Progenitor cell of endocrine pancreas (in vitro differentiated cells): ENCODE data around the gene RNF11. TPM values are rescaled to one million over a fixed set of nuclear protein-coding genes. Genes with fewer than 3 reads are reported as not detected.

Source experiments
- DNase-seq: peaks from one replicate; pipeline ENCODE4 v3.0.0; 2021; ENCODE audit warnings: low spot score; ENCODE audit not compliant: unreplicated experiment
- H3K27ac Mint-ChIP-seq: 2 replicates; pipeline ENCODE4 v1.8.0; 2021; ENCODE audit warnings: mild to moderate bottlenecking, moderate library complexity, mixed read lengths
- H3K27me3 Mint-ChIP-seq: 2 replicates; pipeline ENCODE4 v1.8.0; 2021; ENCODE audit warnings: mixed read lengths
- H3K36me3 Mint-ChIP-seq: 2 replicates; pipeline ENCODE4 v1.8.0; 2022; ENCODE audit warnings: mixed read lengths; ENCODE audit not compliant: insufficient read depth
- H3K4me1 Mint-ChIP-seq: 2 replicates; pipeline ENCODE4 v1.8.0; 2021; ENCODE audit warnings: low read depth, mixed read lengths
- H3K4me3 Mint-ChIP-seq: 2 replicates; pipeline ENCODE4 v1.8.0; 2021; ENCODE audit warnings: low read depth, mild to moderate bottlenecking, moderate library complexity, mixed read lengths
- H3K9me3 Mint-ChIP-seq: 2 replicates; pipeline ENCODE4 v1.8.0; 2021; ENCODE audit warnings: low read depth, mixed read lengths
- total RNA-seq: library from RNA; stranded (reverse); gene quantifications from 2 replicates; pipeline ENCODE4 v1.2.1, GENCODE V29; 2021
- TF ChIP-seq, protein P1 (sequence below): fragments of 200-600 bp; sonication (generic); IDR thresholded peaks from one replicate; pipeline ENCODE4 v1.5.0; 2021; ENCODE audit warnings: antibody characterized with exemption, mild to moderate bottlenecking; ENCODE audit not compliant: unreplicated experiment

The RNF11 gene
- total RNA-seq, 1 donor from 2014 or later, result 67.5 TPM

DNA sequence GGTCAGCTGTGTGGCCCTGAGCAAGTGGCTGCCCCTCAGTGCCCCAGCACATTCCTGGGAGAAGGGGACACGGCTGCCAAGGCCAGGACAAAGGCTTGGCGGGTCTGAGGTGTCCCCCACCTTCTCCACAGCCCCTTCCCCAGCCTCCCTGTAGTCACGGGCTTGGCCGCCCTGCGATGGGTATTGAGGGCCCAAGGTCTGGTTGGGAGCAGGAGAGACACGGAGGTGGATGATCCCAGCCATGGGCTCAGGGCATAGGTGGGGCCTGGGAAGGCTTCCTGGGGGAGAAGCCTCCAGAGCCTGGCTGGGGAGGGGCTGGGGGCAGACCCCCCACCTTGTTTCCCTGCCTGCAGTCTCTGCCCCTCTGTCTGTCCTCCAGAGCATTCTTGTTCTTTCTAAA is 67.2 kb downstream of the RNF11 start:
- Mint-ChIP-seq H3K4me1 (peaks cover 5% of the 10 kb centered on the region), H3K9me3 (no peaks in the 10 kb centered on the region), H3K27me3 (no peaks in the 10 kb centered on the region), H3K27ac (no peak overlapping the region), H3K36me3 (peaks cover 6% of the 10 kb centered on the region), H3K4me3 (no peak overlapping the region)
- no peak for DNase-seq
- TF ChIP-seq, protein P1, sequence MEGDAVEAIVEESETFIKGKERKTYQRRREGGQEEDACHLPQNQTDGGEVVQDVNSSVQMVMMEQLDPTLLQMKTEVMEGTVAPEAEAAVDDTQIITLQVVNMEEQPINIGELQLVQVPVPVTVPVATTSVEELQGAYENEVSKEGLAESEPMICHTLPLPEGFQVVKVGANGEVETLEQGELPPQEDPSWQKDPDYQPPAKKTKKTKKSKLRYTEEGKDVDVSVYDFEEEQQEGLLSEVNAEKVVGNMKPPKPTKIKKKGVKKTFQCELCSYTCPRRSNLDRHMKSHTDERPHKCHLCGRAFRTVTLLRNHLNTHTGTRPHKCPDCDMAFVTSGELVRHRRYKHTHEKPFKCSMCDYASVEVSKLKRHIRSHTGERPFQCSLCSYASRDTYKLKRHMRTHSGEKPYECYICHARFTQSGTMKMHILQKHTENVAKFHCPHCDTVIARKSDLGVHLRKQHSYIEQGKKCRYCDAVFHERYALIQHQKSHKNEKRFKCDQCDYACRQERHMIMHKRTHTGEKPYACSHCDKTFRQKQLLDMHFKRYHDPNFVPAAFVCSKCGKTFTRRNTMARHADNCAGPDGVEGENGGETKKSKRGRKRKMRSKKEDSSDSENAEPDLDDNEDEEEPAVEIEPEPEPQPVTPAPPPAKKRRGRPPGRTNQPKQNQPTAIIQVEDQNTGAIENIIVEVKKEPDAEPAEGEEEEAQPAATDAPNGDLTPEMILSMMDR, result no peak

DNA sequence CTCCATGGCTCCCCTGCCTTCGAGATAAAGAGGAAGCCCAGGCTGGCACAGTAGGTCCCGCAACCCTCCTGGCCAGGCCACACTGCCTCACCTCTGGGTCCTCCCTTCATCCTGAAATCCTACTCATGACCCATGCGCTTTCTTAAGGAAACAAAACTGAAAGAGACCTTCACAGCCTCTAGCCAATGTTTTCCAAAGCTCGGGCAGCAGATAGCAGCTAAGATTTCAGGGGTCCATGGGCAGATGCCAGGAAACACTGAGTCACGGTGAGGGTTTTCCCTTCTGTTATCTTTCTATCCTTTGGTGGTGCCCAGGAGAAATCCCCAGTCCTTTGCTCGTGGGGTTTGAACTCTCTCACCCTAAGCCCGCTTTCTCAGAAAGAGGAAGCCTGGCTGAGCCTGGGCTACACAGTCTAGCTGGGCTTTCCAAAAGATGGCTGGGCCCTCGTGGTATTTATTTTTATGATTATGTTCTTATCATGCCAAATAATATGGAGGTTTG is 67.7 kb downstream of the RNF11 start:
- H3K4me3 Mint-ChIP-seq, result no peak overlapping the region
- H3K4me1 Mint-ChIP-seq, result peaks cover 5% of the 10 kb centered on the region
- peaks cover 5% of the 10 kb centered on the region for H3K36me3 Mint-ChIP-seq
- no peak for DNase-seq
- no peaks in the 10 kb centered on the region for H3K27me3 Mint-ChIP-seq
- TF ChIP-seq, protein P1, result no peak
- no peak overlapping the region for H3K27ac Mint-ChIP-seq
- no peaks in the 10 kb centered on the region for H3K9me3 Mint-ChIP-seq

DNA sequence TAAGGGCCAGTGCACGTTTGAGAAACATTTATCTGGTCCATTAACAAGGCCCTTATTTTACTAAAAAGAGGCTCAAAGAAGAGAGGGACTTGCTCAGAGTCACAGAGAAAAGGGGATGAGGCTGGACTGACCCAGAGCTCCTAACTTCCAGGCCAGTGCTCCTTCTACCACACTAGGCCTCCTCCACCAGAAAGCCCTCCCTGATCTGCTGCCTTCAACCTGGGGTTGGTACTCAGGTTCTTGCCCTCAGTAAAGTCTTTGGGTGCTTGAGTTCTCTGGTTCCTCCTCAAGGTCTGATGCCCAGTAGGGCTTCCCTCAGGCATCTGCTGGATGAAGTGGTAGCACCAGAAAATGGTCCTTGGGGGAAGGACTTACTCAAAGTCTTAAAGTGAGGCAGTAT is 68.3 kb downstream of the RNF11 start:
- H3K36me3 Mint-ChIP-seq, result peaks cover 3% of the 10 kb centered on the region
- H3K4me3 Mint-ChIP-seq, result no peak overlapping the region
- H3K27me3 Mint-ChIP-seq, result no peaks in the 10 kb centered on the region
- no peak overlapping the region for H3K27ac Mint-ChIP-seq
- no peaks in the 10 kb centered on the region for H3K9me3 Mint-ChIP-seq
- peaks cover 5% of the 10 kb centered on the region for H3K4me1 Mint-ChIP-seq
- TF ChIP-seq, protein P1, result no peak
- no peak for DNase-seq

DNA sequence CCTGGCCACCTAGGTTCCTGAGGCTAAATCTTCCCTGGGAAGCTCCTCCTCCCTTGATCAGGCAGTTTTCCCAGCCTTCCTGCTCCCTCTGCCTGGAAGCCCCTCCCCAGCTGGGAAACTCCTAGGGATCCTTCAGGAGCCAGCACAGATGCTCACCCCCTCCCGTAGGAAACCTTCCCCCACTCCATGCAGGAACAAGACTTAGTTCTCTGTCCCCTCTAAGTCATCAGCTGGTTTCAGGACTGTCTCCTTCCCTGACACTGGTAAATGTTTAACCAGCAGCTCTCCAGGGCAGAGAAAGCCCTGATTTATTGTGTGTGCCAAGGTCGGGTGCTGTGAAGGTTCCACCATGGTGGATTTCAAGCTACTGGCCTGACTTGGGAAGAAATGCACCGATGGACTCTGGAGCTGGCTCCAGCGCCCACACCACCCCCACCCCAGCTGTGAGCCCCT is 69.3 kb downstream of the RNF11 start:
- no peak overlapping the region for H3K27ac Mint-ChIP-seq
- DNase-seq, result no peak
- no peaks in the 10 kb centered on the region for H3K9me3 Mint-ChIP-seq
- H3K4me1 Mint-ChIP-seq, result peaks cover 5% of the 10 kb centered on the region
- TF ChIP-seq, protein P1, result no peak
- H3K36me3 Mint-ChIP-seq, result peaks cover 3% of the 10 kb centered on the region
- no peaks in the 10 kb centered on the region for H3K27me3 Mint-ChIP-seq
- H3K4me3 Mint-ChIP-seq, result no peak overlapping the region

DNA sequence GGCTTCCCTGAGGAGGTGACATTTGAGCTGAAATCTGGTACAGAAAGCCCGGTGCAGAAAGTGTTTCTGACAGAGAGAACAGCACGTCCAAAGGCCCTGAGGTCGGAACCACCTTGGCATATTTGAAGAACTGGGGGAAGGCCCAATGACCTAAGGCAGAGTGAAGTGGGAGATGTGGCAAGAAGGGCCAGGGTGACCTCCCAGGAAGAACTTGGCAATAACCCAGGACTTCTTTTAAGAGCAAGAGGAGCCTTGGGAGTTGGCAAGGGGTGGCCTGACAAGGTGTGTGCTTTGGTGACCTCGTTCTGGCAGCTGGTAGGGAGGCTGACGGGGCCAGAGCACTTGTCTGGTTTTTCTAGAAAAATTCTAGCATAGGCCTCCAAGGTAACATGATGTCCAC is 70.9 kb downstream of the RNF11 start:
- no peaks in the 10 kb centered on the region for H3K27me3 Mint-ChIP-seq
- peaks cover 5% of the 10 kb centered on the region for H3K4me1 Mint-ChIP-seq
- H3K4me3 Mint-ChIP-seq, result no peak overlapping the region
- DNase-seq, result no peak
- H3K27ac Mint-ChIP-seq, result no peak overlapping the region
- no peaks in the 10 kb centered on the region for H3K36me3 Mint-ChIP-seq
- TF ChIP-seq, protein P1, result no peak
- no peaks in the 10 kb centered on the region for H3K9me3 Mint-ChIP-seq
